ENCODE measurements around the gene RABGAP1.

Gene RABGAP1

DNA sequence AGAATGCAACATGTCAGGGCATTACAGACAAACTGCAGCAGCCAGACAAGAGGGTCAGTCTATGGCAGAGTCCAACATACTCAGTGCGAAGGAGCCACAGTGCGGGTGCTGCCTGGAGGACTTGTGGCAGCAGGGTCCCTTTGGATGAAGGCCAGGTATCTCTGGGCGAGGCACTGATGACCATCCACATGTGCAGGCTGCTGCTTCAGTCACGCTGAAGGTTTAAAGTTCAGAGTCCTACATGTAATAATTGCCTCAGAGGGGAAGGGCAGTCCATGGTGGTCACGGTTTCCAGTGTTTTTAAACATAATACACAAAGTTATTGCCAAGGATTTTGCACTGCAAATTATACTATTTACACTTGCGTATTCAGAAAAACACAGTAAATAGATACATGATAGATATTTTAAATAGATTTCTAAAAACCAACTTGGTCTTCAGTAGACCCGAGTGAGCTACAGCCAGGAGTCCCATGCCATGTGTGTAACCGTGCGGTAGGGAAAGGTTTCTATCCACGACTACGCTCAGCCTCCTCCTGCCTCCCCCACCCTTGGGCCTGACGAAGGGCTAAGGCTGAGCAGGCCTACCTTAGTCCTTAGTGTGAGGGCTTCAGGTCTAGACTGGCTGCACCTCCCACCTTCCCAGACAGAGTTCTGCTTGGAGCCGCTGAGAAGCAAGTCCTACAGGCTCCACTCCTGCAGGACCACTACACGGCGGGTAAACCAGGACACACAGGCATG is 168.9 kb downstream of the RABGAP1 start:
- no peak for DNase-seq (ENCODE audit: low read depth in 3 of 3)

- DNase-seq (ENCODE audit: low read depth in 3 of 3), result no peak
Measured at GRCh38 chr9:123111427-123112014, 170.7 kb downstream of the RABGAP1 start.

- no peak for DNase-seq (ENCODE audit: low read depth in 3 of 3)
Measured at GRCh38 chr9:123112015-123112975, 171.5 kb downstream of the RABGAP1 start.

DNA sequence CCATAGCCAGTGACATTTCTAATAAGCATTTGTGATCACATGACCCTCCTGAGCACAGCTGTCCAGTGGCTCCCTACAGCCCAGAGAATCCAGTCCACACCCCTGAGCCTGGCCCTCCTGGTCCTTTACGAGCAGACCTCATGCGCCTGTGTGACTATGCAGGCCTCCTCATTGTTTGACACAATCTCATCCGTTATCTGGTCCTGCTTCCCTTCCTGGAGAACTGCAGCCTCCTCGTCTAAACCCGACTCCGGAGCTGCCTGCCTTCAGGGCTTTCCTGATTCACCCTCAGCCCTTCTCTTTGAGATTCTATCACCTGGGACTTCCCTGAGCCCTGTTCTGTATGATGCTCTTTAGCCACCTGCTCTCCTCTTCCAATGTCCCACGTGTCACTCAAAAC is 172.4 kb downstream of the RABGAP1 start:
- DNase-seq (ENCODE audit: low read depth in 3 of 3), result no peak

- no peak for DNase-seq (ENCODE audit: low read depth in 3 of 3)
Measured at GRCh38 chr9:123115146-123115913, 174.5 kb downstream of the RABGAP1 start.

DNA sequence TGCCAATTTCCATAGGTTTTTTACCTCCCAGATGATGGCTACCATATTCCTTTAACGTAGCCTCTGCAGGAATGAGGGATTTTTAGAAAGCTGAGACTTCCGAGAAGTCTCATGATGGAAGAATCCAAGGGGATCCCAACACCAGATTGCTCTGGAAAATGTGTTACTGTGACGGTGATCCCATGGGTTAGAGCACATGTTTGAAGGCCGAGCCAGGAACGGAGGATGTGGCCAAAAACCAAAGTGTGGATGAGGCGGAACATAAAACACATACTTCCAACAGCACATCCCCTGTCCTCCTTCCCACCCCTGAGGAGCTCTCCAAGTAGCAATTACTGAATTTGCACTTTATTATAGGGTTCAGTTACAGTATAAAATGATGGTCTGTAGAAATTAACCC is 175.2 kb downstream of the RABGAP1 start:
- no peak for DNase-seq (ENCODE audit: low read depth in 3 of 3)

DNA sequence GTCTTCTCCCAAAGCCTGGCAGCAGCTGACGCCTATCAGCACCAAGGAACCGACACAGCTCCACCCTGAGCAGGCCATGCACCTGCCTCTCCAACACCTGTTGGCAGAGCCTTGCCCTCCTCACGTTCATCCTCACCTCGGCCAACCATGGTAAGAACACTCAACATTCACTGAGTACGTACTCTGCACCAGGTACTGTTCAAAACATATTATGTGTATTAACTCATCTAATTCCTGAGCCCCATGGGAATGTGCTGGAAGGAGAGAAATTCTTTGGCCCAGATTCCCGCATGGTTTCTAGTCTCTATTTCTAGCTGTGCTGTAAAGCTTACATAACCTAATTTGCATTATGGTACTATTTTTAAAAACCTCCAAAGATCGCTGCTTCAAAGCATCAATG is 178.7 kb downstream of the RABGAP1 start:
- no peak for DNase-seq (ENCODE audit: low read depth in 3 of 3)

DNA sequence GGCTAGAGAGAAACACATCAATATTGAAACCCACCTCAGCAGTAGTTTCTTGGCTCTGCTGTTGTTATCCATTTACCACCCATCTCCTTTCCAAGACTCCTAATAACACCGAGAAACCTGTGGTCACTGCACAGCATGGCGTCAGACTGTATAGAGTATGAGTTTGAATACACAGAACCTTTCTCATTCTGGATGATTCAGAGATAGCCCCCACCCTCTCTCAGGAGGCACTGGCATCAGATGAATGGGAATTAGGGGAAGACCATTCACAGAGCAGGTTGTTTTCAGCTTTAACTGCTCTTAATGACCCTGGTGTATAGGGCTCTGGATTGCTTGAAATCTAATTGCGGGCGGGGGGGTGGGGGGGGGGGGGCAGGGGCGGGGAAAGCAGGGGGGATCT is 179.3 kb downstream of the RABGAP1 start:
- no peak for DNase-seq (ENCODE audit: low read depth in 3 of 3)

DNA sequence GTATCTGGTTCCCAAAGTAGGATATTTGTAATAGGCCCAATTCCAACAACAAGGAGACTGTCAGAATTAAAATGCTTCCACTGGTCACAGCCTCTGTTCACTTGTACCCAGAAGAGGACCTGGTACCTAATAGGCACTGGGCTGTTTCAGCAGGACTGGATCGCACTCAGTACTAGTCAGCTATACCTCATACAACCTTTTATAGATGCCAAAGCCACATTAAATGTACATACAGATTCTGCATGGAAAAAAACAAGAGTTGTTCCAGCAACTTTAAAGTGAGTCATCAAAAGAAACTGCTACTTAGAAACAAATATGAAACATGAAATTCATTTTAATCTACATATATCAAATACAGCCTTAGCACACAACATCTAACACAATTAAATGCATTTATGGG is 180.1 kb downstream of the RABGAP1 start:
- DNase-seq (ENCODE audit: low read depth in 3 of 3), result no peak

DNA sequence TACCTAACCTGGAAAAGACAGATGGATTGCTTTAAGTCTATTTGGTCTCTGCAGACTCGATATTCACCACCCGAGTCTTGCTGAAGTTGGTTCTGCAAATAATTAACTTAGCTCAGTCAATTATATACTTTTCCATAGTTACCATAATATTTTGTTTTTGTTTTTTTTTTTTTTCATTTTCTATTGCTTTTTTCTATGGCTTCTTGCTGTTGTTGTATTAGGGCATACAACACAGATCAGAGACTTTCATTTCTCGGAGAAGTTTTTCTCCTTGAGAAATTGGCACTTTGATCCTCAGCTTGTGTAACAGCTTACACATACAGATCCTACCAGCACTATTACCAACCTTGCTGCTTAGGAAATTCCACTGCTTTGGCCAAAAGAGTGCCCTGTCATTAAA is 180.6 kb downstream of the RABGAP1 start:
- no peak for DNase-seq (ENCODE audit: low read depth in 3 of 3)

- DNase-seq (ENCODE audit: low read depth in 3 of 3), result no peak
Measured at GRCh38 chr9:123127512-123128075, 186.8 kb downstream of the RABGAP1 start.

- no peak for DNase-seq (ENCODE audit: low read depth in 3 of 3)
Measured at GRCh38 chr9:123128591-123128990, 187.8 kb downstream of the RABGAP1 start.

DNA sequence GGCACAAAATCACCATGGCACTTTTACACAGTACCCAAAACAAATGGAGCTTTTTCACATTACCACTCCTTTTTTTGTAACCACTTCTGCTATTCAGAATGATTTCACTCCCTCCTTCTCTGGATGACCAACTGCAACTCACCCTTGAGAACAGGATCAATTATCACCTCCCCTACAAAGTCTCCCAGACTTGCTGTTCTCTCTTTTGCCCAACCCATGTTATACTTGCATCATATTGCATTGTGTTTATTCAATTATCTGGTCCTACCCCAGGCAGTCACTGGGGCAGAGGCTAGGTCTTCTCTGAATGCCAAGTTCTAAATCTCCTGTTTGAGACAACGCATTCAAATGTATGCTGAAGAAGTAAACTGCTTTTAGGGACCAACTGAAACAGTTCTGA is 188.6 kb downstream of the RABGAP1 start:
- DNase-seq (ENCODE audit: low read depth in 3 of 3), result no peak

- no peak for DNase-seq (ENCODE audit: low read depth in 3 of 3)
Measured at GRCh38 chr9:123131258-123131657, 190.4 kb downstream of the RABGAP1 start.

DNA sequence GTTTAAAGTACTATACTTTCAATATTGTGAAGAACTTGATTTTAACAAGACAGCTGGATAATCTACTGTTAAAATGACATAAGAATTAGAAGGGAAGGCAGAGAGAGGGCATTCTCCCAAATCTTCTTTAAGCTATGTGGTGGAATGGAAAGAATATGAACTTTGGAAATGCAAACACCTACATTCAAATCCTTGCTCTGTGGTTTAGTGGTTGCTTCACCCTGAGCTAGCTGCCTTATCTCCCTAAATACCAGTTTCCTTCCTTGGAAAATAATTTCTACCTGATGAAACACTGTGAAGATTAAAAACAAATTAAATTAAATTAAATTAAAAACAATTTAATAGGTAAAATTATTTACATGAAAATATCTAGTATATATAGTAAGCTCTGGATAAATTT is 191.2 kb downstream of the RABGAP1 start:
- DNase-seq (ENCODE audit: low read depth in 3 of 3), result no peak

- DNase-seq (ENCODE audit: low read depth in 3 of 3), result no peak
Measured at GRCh38 chr9:123132696-123133095, 191.9 kb downstream of the RABGAP1 start.

GRCh38 chr9:123135430-123135829 is 194.6 kb downstream of the RABGAP1 start:
- no peak for DNase-seq (ENCODE audit: low read depth in 3 of 3)

DNA sequence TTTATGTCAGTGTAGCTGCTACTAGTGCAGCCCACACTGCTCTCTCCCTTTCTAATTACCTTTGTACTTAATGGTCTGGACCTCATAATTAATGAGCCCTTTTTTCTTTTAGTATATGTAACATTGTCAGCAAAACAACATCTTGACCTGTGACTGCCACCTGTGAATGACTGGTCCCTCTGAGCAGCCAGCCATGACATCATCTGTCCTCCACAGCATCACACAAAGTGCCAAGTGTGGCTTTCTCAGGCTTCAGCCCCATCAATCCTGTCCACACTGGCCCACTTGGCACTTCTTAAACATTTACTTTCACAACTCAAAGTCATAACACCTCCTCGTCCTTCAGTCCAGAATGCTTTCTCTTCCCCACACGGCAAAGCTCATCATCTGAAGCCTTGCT is 197.3 kb downstream of the RABGAP1 start:
- DNase-seq (ENCODE audit: low read depth in 3 of 3), result no peak

- DNase-seq (ENCODE audit: low read depth in 3 of 3), result no peak
Measured at GRCh38 chr9:123149067-123149466, 208.2 kb downstream of the RABGAP1 start.

DNA sequence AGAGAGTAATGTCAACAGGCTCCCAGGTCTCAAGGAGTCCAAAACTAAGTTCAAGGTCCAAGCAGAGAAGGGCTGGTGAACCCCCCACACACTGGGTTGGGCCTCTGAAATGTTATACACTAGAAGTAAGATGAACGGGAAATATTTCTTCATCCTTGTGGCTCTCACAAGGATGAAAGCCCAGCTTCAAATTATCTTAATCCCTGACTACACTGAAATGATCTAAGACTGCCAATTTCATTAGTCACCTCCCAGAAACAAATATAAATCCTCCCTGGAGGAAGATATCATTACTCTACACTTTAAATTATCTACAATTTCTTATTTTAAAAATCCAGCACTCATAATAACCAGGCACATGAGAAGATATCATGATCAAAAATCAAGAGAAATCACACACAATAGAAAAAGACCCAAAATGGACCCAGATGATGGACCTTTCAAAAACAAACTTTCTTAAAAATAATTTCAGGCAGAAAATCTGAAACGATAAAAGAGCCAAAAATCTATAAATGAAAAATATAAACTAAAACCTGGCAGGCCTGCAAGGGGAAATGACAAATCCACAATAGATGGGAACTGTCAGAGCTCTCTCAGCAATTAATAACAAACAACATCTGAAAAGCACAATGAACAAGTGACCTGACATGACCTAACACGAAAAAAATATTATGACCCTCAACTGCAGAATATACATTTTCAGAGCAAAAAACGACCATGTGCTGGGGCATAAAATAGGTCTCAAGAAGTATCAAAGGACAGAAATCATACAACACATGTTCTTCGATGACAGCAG is 210.1 kb downstream of the RABGAP1 start:
- DNase-seq (ENCODE audit: low read depth in 3 of 3), result no peak

All from stimulated activated CD4-positive, alpha-beta T cell treated with anti-CD3 and anti-CD28 coated beads, TNF-alpha, amount 100 ng/mL, for 48 hours (primary cell).